NCI-H82 (cell line): Measurements from ENCODE around the gene ZNF385B.
"Not testable (repeated sequence)": the region's sequence is repeated elsewhere in the genome, so short reads cannot be mapped to it uniquely, and the experiment has no call there.

Experiments used
- DNase-seq: peaks from one replicate; lab custom pipeline; 2025; lab: John Stamatoyannopoulos, UW

Gene ZNF385B

GRCh38 chr2:179800776-179801175, 60.6 kb downstream of the ZNF385B start:
- DNase-seq: no peak

- DNase-seq: no peak
Measured at GRCh38 chr2:179796213-179797007, 65.0 kb downstream of the ZNF385B start.

DNA sequence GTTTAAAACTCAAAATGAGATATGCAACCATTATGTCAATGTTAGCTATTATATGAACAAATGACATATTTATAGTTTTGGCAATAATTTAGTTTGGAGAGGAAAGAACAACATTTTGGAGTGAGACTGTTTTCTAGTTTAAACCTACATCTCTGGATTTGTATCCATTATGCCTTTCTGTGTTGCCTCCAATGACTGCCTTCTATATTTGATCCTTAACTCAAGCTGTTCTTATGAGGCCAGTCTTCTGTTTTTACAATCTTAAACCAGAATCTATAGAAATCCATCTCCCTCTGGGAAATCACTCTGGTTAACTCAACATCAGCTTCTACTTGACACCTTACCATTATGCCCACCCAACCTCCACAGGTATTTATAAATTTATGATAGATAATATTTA, 67.5 kb downstream of the ZNF385B start:
- DNase-seq: no peak

DNA sequence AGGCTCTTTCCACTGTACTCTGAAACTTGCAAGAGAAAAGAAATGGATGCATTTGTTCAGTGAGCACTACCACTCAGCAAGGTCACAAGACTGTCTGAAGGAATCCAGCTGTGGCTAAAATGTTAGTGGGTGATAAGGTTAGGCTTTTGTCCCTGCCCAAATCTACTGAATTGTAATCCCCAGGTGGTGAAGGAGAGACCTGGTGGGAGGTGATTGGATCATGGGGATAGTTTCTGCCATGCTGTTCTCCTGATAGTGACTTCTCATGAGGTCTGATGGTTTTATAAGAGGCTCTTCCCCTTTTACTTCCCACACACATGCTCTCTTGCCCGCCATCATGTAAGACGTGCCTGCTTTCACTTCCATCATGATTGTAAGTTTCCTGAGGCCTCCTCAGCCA, 68.2 kb downstream of the ZNF385B start:
- no peak for DNase-seq

DNA sequence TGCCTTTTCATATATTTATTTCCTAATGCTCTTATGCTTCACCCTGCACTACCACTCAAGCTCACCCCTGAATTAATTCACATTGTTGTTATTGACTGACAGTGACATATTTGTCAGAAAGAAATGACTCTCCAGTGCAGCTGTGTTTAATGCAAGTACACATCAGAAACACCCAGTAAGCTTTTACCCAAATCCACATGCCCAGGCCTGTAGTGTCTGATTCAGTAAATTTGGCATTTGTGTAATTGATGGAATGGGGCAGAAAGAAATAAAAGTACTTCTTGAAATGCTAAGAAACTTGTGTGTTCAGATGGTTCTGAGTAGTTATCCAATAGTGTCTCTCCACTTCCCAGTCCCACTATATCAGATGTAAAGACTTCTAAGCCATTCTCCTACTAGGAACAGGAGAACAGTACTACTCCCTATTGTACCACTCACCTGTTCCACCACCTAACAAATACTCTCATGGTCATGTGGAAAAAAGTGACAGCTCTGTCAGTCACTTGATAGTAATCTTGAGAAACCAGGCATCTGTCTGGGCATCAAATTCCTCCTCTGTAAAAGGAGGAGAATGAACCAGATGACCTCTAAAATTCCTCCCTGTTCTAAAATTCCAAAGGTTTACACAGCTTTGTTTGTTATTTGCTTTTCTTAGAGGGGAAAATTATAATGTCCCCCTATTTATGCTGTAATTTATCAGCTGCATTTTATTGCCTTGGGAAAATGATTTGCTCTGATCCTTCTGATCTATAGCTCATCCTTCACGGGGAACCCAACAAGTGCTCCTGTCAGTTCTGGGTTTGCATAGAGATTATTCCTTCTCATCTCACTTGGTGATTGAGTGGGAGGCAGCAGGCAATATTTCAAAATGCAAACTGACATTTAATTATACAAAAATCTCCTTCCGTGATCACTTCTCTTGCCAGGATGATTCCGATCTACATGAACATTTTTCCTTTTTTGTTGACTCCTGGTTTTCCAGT, 70.9 kb downstream of the ZNF385B start:
- no peak for DNase-seq

DNA sequence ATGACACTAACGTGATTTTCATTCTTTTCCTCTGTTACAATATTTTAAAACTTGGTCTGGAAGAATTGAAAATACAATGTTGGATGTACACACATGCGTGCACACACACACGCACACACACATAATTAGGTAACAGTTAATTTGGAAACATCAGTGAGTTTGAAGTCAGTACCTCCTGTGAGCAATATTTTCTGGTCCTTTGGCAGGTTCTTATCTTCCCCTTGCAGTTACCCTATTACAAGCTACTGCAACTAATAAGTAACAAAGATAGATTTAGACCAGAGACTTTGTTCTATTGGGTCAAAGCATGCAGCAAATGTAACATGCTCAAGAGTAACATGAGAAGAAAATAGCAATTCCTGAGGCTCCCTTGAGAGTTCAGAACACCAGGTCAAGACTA, 73.3 kb downstream of the ZNF385B start:
- DNase-seq: no peak

- peak; percentile 6 for DNase-seq
Measured at GRCh38 chr2:179787601-179788000, 73.8 kb downstream of the ZNF385B start.

DNA sequence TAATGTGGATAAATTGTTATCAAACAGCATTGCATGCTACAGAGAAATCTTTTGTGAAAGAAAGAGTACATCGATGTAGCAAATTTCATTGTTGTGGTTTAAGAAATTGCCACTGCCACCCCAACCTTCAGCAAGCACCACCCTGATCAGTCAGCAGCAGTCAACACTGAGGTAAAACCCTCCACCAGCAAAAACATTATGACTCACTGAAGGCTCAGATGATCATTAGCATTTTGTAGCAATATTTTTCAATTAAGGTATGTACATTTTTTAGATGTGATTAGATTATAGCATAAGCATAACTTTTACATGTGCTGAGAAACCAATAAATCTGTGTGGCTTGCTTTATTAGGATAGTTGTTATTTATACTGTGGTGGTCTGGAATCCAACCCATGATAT, 75.5 kb downstream of the ZNF385B start:
- DNase-seq: no peak

- DNase-seq: not testable (repeated sequence)
Measured at GRCh38 chr2:179782346-179782745, 79.1 kb downstream of the ZNF385B start.

GRCh38 chr2:179773986-179774385, 87.4 kb downstream of the ZNF385B start:
- DNase-seq: no peak

- no peak for DNase-seq
Measured at GRCh38 chr2:179772346-179772745, 89.1 kb downstream of the ZNF385B start.

- DNase-seq: no peak
Measured at GRCh38 chr2:179771791-179772190, 89.6 kb downstream of the ZNF385B start.

- no peak for DNase-seq
Measured at GRCh38 chr2:179770029-179770428, 91.4 kb downstream of the ZNF385B start.

GRCh38 chr2:179769323-179769722, 92.1 kb downstream of the ZNF385B start:
- DNase-seq: no peak

GRCh38 chr2:179768765-179769164, 92.6 kb downstream of the ZNF385B start:
- no peak for DNase-seq

GRCh38 chr2:179765666-179766065, 95.7 kb downstream of the ZNF385B start:
- no peak for DNase-seq

- DNase-seq: no peak
Measured at GRCh38 chr2:179764710-179765109, 96.7 kb downstream of the ZNF385B start.

- DNase-seq: no peak
Measured at GRCh38 chr2:179758636-179759035, 102.8 kb downstream of the ZNF385B start.

DNA sequence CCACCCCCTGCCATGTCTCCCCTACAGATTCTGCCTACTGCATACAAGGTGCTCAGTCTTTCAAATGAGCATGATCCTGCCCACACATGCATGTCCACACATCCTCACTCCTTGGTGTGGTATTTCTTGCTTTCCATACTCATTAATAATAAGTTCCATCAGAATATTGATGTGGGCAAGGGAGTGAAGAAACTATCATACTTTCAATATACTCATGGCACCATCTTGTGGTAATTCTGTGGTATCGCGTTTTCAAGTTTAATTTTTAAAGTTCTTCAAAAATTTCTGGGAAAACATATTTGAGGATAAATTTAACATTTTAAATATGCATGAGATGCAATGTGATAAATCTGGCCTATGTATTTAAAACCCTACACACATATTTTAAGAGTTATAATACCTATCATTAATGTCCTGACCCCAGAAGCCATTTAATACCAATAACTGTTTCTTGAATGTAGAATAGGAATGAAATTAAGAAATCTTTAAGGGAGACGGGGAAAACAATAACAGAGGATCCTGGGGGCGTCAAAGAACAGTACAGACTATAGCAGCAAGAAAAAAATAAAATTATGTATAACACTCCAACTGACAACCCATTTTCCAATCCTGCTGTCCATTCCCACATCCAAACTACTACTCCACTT, 110.1 kb downstream of the ZNF385B start:
- peak; percentile 56 for DNase-seq

DNA sequence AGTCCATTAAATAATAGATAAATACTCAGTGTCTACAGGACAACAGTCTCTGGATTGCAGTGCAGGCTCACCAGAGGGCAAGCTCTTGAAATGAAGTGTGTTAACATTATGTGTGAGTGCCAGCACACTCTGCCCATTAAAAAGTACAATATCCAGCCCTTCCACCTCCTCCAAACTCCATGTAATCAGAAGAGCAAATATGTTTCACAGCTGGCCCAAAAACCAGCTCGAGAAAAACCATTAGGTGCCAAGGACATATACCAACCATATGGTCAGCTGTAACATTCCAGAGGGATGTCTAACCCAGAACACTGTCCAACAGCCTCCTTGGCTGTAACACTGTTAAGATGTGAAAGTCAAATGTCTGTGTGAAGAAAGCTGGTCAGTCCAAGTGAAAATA, 112.2 kb downstream of the ZNF385B start:
- no peak for DNase-seq

- no peak for DNase-seq
Measured at GRCh38 chr2:179746981-179747380, 114.4 kb downstream of the ZNF385B start.

- no peak for DNase-seq
Measured at GRCh38 chr2:179745635-179746256, 115.7 kb downstream of the ZNF385B start.
